Gastrocnemius medialis (tissue), 4 donors: Measurements from ENCODE around the gene ATP8B4. TPM values are rescaled to one million over a fixed set of nuclear protein-coding genes. Genes with fewer than 3 reads are reported as not detected.

Experiments used
- ATAC-seq, 2 donors: fragments of 150-250 bp; one replicate each; pipeline ENCODE4 v1.9.1; 2016
- DNase-seq, 2 donors: peaks; one replicate each; pipeline ENCODE4 v3.0.0-alpha.2; 2019
- H3K27ac ChIP-seq, 4 donors: fragments of 200-600 bp; sonication (generic); 1 replicate in 1 of 4; 2 replicates in 3 of 4; pipeline ENCODE4 v1.5.1; 2016 to 2018; ENCODE audit warnings: mild to moderate bottlenecking in 2 of 4, moderate library complexity in 1 of 4
- H3K27me3 ChIP-seq, 3 donors: fragments of 200-600 bp; sonication (generic) in 2 of 3; 1 replicate in 1 of 3; 2 replicates in 2 of 3; pipeline versions ENCODE4 v1.5.1 to v1.6.0; 2016 to 2019; ENCODE audit warnings: mild to moderate bottlenecking in 1 of 3, moderate library complexity in 1 of 3
- H3K36me3 ChIP-seq, 2 donors: fragments of 200-600 bp; sonication (generic) in 1 of 2; one replicate each; pipeline ENCODE4 v1.5.1; 2017 to 2018
- H3K4me1 ChIP-seq, 2 donors: fragments of 200-600 bp; sonication (generic) in 1 of 2; one replicate each; pipeline ENCODE4 v1.5.1; 2016 to 2017; ENCODE audit warnings: mild to moderate bottlenecking in 2 of 2
- H3K4me3 ChIP-seq, 4 donors: fragments of 200-600 bp; sonication (generic) in 3 of 4; 1 replicate in 1 of 4; 2 replicates in 3 of 4; pipeline ENCODE4 v1.5.1; 2016 to 2019; ENCODE audit warnings: mild to moderate bottlenecking in 2 of 4
- H3K9me3 ChIP-seq, 3 donors: fragments of 200-600 bp; sonication (generic) in 2 of 3; 1 replicate in 1 of 3; 2 replicates in 2 of 3; pipeline ENCODE4 v1.5.1; 2016 to 2019
- POLR2A ChIP-seq, 2 donors: fragments of 450-650 bp; IDR thresholded peaks; one replicate each; pipeline ENCODE4 v1.6.1; 2017; ENCODE audit warnings: antibody characterized with exemption in 2 of 2, mild to moderate bottlenecking in 2 of 2, moderate library complexity in 2 of 2
- in situ Hi-C, 4 donors: fragments of 200-750 bp; cut with MboI; loops; one replicate each; pipeline versions ENCODE4 v1.15.0 to v1.8.0; 2017; ENCODE audit warnings: low sequenced_read_pairs in 4 of 4
- intact Hi-C: fragments of 100-400 bp; cut with DNase I; formaldehyde crosslinking; loops from one replicate; pipeline ENCODE4 v1.15.1; 2023; ENCODE audit warnings: low total_unique reads
- total RNA-seq, 4 donors: library from RNA; depleted of rRNA; stranded (reverse); fragments of >200 nt; gene quantifications; one replicate each; pipeline versions ENCODE4 v1.1.0 to v1.2.3, GENCODE V29; 2016
- TF ChIP-seq, protein P1 (sequence below), 5 experiments: fragments of 450-650 bp in 3 of 5; fragments of 200-600 bp in 2 of 5; sonication (generic) in 2 of 5; IDR thresholded peaks in 4 of 5; conservative IDR thresholded peaks in 1 of 5; 1 replicate in 4 of 5; 2 replicates in 1 of 5; pipeline ENCODE4 v1.5.1; 2016 to 2019; ENCODE audit warnings: antibody characterized with exemption in 5 of 5, mild to moderate bottlenecking in 3 of 5, moderate library complexity in 3 of 5

ATP8B4 gene
- total RNA-seq, 4 donors from 2014 or later, result 1.7 to 3.4 (median 2.4) TPM

DNA sequence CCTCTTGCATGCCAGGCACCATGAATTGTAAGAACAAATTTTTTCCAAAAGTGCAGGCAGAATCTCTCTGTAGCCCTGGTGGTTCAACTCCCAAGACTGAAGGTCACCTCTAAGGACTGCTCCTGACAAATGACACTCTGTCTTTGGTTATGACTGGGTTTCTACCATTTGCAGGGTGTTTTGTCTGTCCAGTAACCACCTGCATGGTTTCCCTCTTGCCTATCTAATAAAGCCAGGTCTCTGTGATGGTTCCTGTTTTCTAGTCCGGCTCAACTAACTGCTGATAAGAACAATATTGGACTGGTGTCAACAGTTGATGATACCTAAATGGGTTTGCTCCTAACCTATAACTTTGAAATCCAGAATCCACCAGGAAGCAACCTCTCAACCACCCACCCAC lies 43.7 kb downstream of the ATP8B4 start:
- intact Hi-C loops, result no loop called here
- TF ChIP-seq, protein P1, sequence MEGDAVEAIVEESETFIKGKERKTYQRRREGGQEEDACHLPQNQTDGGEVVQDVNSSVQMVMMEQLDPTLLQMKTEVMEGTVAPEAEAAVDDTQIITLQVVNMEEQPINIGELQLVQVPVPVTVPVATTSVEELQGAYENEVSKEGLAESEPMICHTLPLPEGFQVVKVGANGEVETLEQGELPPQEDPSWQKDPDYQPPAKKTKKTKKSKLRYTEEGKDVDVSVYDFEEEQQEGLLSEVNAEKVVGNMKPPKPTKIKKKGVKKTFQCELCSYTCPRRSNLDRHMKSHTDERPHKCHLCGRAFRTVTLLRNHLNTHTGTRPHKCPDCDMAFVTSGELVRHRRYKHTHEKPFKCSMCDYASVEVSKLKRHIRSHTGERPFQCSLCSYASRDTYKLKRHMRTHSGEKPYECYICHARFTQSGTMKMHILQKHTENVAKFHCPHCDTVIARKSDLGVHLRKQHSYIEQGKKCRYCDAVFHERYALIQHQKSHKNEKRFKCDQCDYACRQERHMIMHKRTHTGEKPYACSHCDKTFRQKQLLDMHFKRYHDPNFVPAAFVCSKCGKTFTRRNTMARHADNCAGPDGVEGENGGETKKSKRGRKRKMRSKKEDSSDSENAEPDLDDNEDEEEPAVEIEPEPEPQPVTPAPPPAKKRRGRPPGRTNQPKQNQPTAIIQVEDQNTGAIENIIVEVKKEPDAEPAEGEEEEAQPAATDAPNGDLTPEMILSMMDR (IDR thresholded peaks at IDR 0.05 in 4 of 5, conservative IDR thresholded peaks at IDR 0.05 in 1 of 5), result no peak
- no peak for TF ChIP-seq POLR2A (IDR thresholded peaks at IDR 0.05)
- ATAC-seq (no peak), DNase-seq (no peak)
- Histone ChIP-seq H3K4me3 (no peak overlapping the region), H3K9me3 (no peaks in the 10 kb centered on the region), H3K27me3 (no peaks in the 10 kb centered on the region), H3K36me3 (no peaks in the 10 kb centered on the region), H3K27ac (no peak overlapping the region), H3K4me1 (no peaks in the 10 kb centered on the region)
- in situ Hi-C loops, result no loop called here

DNA sequence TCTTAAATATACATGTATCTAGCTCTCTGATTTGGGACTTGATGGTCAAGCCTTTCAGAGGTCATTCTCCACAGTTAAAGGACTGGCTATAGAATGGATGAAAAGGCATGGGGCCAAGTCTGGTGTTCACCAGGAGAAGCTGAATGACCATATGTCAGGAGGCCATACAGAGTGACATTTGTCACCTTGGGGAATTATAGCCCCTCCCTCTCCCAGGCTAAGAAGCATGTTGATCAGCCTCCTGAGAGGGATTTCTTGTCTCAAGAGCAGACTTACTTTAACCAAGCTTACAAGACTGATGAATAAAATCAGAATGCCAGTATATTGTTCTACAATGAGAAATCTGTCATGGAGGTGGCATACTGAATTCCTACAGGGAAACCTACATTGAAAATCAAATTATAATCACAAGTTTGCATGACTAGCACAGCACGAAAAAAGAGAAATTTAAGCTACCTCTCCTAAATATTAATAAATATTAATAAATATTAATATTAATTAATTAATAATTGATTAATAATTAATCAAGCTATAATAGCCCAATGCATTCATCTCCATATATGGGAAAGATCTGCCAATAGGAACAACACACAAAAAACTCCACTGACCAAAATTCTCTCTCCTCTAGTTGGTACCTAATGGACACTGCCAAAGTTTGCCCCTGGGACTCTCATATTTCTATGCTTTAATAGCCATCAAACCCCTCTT lies 47.3 kb downstream of the ATP8B4 start:
- Histone ChIP-seq H3K27me3 (no peaks in the 10 kb centered on the region), H3K4me3 (no peak overlapping the region), H3K36me3 (no peaks in the 10 kb centered on the region), H3K9me3 (no peaks in the 10 kb centered on the region), H3K4me1 (no peaks in the 10 kb centered on the region), H3K27ac (no peak overlapping the region)
- in situ Hi-C loops, result no loop called here
- intact Hi-C loops, result no loop called here
- ATAC-seq, result no peak
- no peak for TF ChIP-seq POLR2A (IDR thresholded peaks at IDR 0.05)
- TF ChIP-seq, protein P1 (IDR thresholded peaks at IDR 0.05 in 4 of 5, conservative IDR thresholded peaks at IDR 0.05 in 1 of 5), result no peak
- no peak for DNase-seq

DNA sequence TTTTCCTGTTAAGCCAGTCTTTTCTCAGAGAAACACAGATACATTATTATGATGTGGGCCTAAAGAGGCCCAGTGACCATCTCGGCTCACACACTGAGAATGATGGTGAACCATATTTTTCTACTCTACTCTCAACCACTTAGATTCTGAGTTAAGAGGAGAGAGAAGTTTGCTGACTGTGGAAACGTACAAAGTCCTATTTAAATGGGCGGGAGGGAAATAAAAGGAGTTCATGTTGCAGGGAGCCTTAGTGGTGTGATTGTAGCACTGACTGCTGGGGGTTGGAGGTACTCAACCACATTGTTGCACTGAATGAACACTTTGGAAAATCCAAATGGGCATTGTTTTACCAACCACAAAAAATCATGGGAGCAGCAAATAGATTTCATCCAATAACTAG lies 51.0 kb downstream of the ATP8B4 start:
- Histone ChIP-seq H3K36me3 (no peaks in the 10 kb centered on the region), H3K27ac (no peak overlapping the region), H3K4me3 (no peak overlapping the region), H3K27me3 (no peaks in the 10 kb centered on the region), H3K4me1 (no peaks in the 10 kb centered on the region), H3K9me3 (no peaks in the 10 kb centered on the region)
- TF ChIP-seq, protein P1 (IDR thresholded peaks at IDR 0.05 in 4 of 5, conservative IDR thresholded peaks at IDR 0.05 in 1 of 5), result no peak
- ATAC-seq (no peak), DNase-seq (no peak)
- in situ Hi-C loops (no loop called here), intact Hi-C loops (no loop called here)

DNA sequence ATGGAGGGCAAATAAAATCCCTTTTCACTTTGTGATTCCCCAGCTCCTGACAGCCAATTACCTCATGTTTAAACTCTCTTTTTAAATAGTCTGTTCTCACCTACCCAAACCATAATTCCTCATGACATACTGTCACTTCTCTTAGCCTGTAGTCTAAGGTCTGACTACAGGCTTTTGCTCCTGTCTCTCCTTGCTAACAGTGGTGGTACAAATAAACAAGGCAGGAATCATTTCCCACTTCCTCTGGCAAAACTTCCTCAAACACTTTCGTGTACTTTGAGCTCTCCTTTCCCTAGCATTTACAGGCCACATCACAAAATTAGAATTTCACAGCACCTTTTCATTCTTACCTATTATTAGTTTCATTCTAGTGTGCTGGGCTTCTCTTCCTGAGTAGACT lies 51.8 kb downstream of the ATP8B4 start:
- no peak for TF ChIP-seq POLR2A (IDR thresholded peaks at IDR 0.05)
- TF ChIP-seq, protein P1 (IDR thresholded peaks at IDR 0.05 in 4 of 5, conservative IDR thresholded peaks at IDR 0.05 in 1 of 5), result no peak
- no peak overlapping the region for H3K4me3 ChIP-seq
- in situ Hi-C loops (no loop called here), intact Hi-C loops (no loop called here)
- H3K9me3 ChIP-seq, result no peaks in the 10 kb centered on the region
- H3K27me3 ChIP-seq, result no peaks in the 10 kb centered on the region
- ATAC-seq, result no peak
- H3K27ac ChIP-seq, result no peak overlapping the region
- no peaks in the 10 kb centered on the region for H3K36me3 ChIP-seq
- H3K4me1 ChIP-seq, result no peaks in the 10 kb centered on the region
- DNase-seq, result no peak

DNA sequence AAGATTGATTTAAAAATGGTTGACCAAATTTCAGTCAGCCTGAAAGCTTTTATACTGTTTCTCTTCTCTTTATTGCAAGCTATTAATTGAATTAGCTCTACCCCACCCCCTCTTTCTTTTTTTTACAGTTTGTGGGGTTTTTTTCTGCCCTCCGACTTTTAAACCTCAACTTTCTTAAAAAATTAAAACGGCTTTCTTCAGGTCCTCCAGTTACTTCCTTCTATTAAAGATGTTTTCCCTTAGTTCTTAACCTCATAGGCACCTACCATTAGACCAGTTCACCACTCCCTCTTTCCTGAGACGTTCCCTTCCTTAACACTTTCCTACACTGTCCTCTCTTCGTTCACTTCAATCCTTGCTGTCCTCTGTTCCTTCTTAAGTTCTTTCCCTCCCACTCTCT lies 52.4 kb downstream of the ATP8B4 start:
- no peak overlapping the region for H3K4me3 ChIP-seq
- no peaks in the 10 kb centered on the region for H3K9me3 ChIP-seq
- H3K4me1 ChIP-seq, result no peaks in the 10 kb centered on the region
- ATAC-seq (no peak), DNase-seq (no peak)
- intact Hi-C loops (no loop called here), in situ Hi-C loops (no loop called here)
- no peaks in the 10 kb centered on the region for H3K27me3 ChIP-seq
- H3K27ac ChIP-seq, result no peak overlapping the region
- no peaks in the 10 kb centered on the region for H3K36me3 ChIP-seq
- TF ChIP-seq, protein P1 (IDR thresholded peaks at IDR 0.05 in 4 of 5, conservative IDR thresholded peaks at IDR 0.05 in 1 of 5), result no peak
- no peak for TF ChIP-seq POLR2A (IDR thresholded peaks at IDR 0.05)
